HepG2 (cell line): ENCODE measurements around the gene TCTA. TPM values are rescaled to one million over a fixed set of nuclear protein-coding genes. Genes with fewer than 3 reads are reported as not detected.

ENCODE experiments used
- ATRX ChIP-seq: sonication (generic); formaldehyde crosslinking; IDR thresholded peaks from 2 replicates; pipeline ENCODE4 v1.4.0; 2020; ENCODE audit warnings: missing genetic modification reagents, borderline replicate concordance
- CREM ChIP-seq, 2 experiments: sonication (generic) in 1 of 2; formaldehyde crosslinking in 1 of 2; IDR thresholded peaks; 2 replicates each; pipeline versions ENCODE4 v1.4.0 to v1.6.1; 2016 to 2020; ENCODE audit warnings: antibody characterized with exemption in 1 of 2, mild to moderate bottlenecking in 1 of 2, missing genetic modification reagents in 1 of 2
- EEA1 ChIP-seq: sonication (generic); formaldehyde crosslinking; IDR thresholded peaks from 2 replicates; pipeline ENCODE4 v1.5.1; 2020; ENCODE audit warnings: mild to moderate bottlenecking, missing genetic modification reagents, borderline replicate concordance
- EED ChIP-seq: sonication (generic); formaldehyde crosslinking; IDR thresholded peaks from 2 replicates; pipeline ENCODE4 v1.5.0; 2020; ENCODE audit warnings: mild to moderate bottlenecking, missing genetic modification reagents
- GFI1 ChIP-seq: sonication (generic); formaldehyde crosslinking; IDR thresholded peaks from 2 replicates; pipeline ENCODE4 v1.5.0; 2020; ENCODE audit warnings: missing genetic modification reagents, mild to moderate bottlenecking, borderline replicate concordance
- HMG20B ChIP-seq: conservative IDR thresholded peaks from 2 replicates; pipeline ENCODE4 v1.6.1; 2016; ENCODE audit warnings: missing genetic modification reagents, missing compliant biosample characterization
- LBX2 ChIP-seq: sonication (generic); formaldehyde crosslinking; IDR thresholded peaks from 2 replicates; pipeline ENCODE4 v1.5.0; 2020; ENCODE audit warnings: missing genetic modification reagents, mild to moderate bottlenecking, borderline replicate concordance
- MBNL3 ChIP-seq: fragments of 250-450 bp; sonication (Bioruptor Pico); conservative IDR thresholded peaks from 2 replicates; pipeline ENCODE4 v1.8.0; 2022; ENCODE audit warnings: mild to moderate bottlenecking, inconsistent platforms
- PHF8 ChIP-seq: sonication (generic); formaldehyde crosslinking; IDR thresholded peaks from 2 replicates; pipeline ENCODE4 v1.5.0; 2020; ENCODE audit warnings: missing genetic modification reagents
- TAF1 ChIP-seq: sonication (generic); formaldehyde crosslinking; IDR thresholded peaks from 2 replicates; pipeline ENCODE4 v1.4.0; 2020; ENCODE audit warnings: missing genetic modification reagents
- THAP9 ChIP-seq: sonication (generic); formaldehyde crosslinking; IDR thresholded peaks from 2 replicates; pipeline ENCODE4; 2020; ENCODE audit warnings: missing genetic modification reagents, mild to moderate bottlenecking, borderline replicate concordance
- THYN1 ChIP-seq: sonication (generic); formaldehyde crosslinking; IDR thresholded peaks from 2 replicates; pipeline ENCODE4 v1.8.1; 2023; ENCODE audit warnings: low read depth, mild to moderate bottlenecking, moderate library complexity, missing genetic modification reagents, borderline replicate concordance
- WIZ ChIP-seq: sonication (generic); formaldehyde crosslinking; IDR thresholded peaks from 2 replicates; pipeline ENCODE4 v1.5.1; 2020; ENCODE audit warnings: mild to moderate bottlenecking, missing genetic modification reagents
- ZNF10 ChIP-seq: sonication (generic); formaldehyde crosslinking; IDR thresholded peaks from 2 replicates; pipeline ENCODE4 v1.4.0; 2020; ENCODE audit warnings: mild to moderate bottlenecking, low read depth, missing genetic modification reagents, borderline replicate concordance
- ZNF546 ChIP-seq: sonication (generic); formaldehyde crosslinking; conservative IDR thresholded peaks from 2 replicates; pipeline ENCODE4 v1.8.1; 2023; ENCODE audit warnings: mild to moderate bottlenecking, missing genetic modification reagents
- ZNF567 ChIP-seq: sonication (generic); formaldehyde crosslinking; IDR thresholded peaks from 2 replicates; pipeline ENCODE4 v1.8.1; 2023; ENCODE audit warnings: mild to moderate bottlenecking, missing genetic modification reagents, borderline replicate concordance
- ZNF761 ChIP-seq: sonication (generic); formaldehyde crosslinking; conservative IDR thresholded peaks from 2 replicates; pipeline ENCODE4 v1.4.0; 2020; ENCODE audit warnings: mild to moderate bottlenecking, missing genetic modification reagents
- ZNF839 ChIP-seq: sonication (generic); formaldehyde crosslinking; IDR thresholded peaks from 2 replicates; pipeline ENCODE4 v1.4.0; 2020; ENCODE audit warnings: missing genetic modification reagents, mild to moderate bottlenecking, borderline replicate concordance
- ZNF879 ChIP-seq: sonication (generic); formaldehyde crosslinking; IDR thresholded peaks from 2 replicates; pipeline ENCODE4 v1.8.1; 2023; ENCODE audit warnings: missing genetic modification reagents
- polyA plus RNA-seq, 8 experiments: library from polyadenylated mRNA; depleted of rRNA in 3 of 8; stranded (reverse) in 7 of 8; unstranded in 1 of 8; fragments of >200 nt; fragmentation: Illumina TruSeq in 4 of 8; extraction: Trizol in 4 of 8; gene quantifications; 2 replicates each; pipeline versions ENCODE4 v1.2.1 to v1.2.3, GENCODE V29; 2011 to 2016; ENCODE audit warnings: low read depth in 4 of 8, missing spikeins in 1 of 8, mixed read lengths in 1 of 8; ENCODE audit not compliant: insufficient read depth in 1 of 8
- total RNA-seq, 5 experiments: library from RNA; depleted of rRNA; stranded (reverse); fragments of >200 nt; fragmentation: Illumina TruSeq; extraction: Trizol; gene quantifications; 2 replicates each; pipeline ENCODE4 v1.2.3, GENCODE V29; 2016; ENCODE audit warnings: low read depth in 1 of 5
- TF ChIP-seq, protein P1 (sequence below): sonication (generic); formaldehyde crosslinking; IDR thresholded peaks from 2 replicates; pipeline ENCODE4 v1.9.0; 2021; ENCODE audit warnings: mild to moderate bottlenecking, missing genetic modification reagents

The TCTA gene
- total and polyA plus RNA-seq, 2 of the 13 experiments (the other 11 are each of a cell fraction or from before 2014, with no cell fraction given): 8.3 to 13.2 TPM

- TF ChIP-seq GFI1 (CRISPR knock-in tag) (0 out of 2 replicates have a peak, but pooled peaks have one; percentile 38), THAP9 (CRISPR knock-in tag) (peak; percentile 75; the same call in 1 of the 2 replicates), ZNF567 (CRISPR knock-in tag) (0 out of 2 replicates have a peak, but pooled peaks have one; percentile 35), ZNF10 (CRISPR knock-in tag) (no peak), ZNF839 (CRISPR knock-in tag) (peak; percentile 37; the same call in 1 of the 2 replicates), ATRX (CRISPR knock-in tag) (no peak), HMG20B (no peak), PHF8 (CRISPR knock-in tag) (peak; percentile 91), ZNF761 (CRISPR knock-in tag) (no peak), THYN1 (CRISPR knock-in tag) (0 out of 2 replicates have a peak, but pooled peaks have one; percentile 67), LBX2 (CRISPR knock-in tag) (0 out of 2 replicates have a peak, but pooled peaks have one; percentile 70), EED (peak; percentile 69; the same call in 1 of the 2 replicates), CREM (IDR thresholded peaks at IDR 0.05) (peak; percentile 57), CREM (CRISPR knock-in tag; IDR thresholded peaks at IDR 0.05) (no peak), ZNF546 (no peak), WIZ (no peak), ZNF879 (no peak), EEA1 (no peak), MBNL3 (no peak), TAF1 (CRISPR knock-in tag) (peak; percentile 89)
- TF ChIP-seq, protein P1, sequence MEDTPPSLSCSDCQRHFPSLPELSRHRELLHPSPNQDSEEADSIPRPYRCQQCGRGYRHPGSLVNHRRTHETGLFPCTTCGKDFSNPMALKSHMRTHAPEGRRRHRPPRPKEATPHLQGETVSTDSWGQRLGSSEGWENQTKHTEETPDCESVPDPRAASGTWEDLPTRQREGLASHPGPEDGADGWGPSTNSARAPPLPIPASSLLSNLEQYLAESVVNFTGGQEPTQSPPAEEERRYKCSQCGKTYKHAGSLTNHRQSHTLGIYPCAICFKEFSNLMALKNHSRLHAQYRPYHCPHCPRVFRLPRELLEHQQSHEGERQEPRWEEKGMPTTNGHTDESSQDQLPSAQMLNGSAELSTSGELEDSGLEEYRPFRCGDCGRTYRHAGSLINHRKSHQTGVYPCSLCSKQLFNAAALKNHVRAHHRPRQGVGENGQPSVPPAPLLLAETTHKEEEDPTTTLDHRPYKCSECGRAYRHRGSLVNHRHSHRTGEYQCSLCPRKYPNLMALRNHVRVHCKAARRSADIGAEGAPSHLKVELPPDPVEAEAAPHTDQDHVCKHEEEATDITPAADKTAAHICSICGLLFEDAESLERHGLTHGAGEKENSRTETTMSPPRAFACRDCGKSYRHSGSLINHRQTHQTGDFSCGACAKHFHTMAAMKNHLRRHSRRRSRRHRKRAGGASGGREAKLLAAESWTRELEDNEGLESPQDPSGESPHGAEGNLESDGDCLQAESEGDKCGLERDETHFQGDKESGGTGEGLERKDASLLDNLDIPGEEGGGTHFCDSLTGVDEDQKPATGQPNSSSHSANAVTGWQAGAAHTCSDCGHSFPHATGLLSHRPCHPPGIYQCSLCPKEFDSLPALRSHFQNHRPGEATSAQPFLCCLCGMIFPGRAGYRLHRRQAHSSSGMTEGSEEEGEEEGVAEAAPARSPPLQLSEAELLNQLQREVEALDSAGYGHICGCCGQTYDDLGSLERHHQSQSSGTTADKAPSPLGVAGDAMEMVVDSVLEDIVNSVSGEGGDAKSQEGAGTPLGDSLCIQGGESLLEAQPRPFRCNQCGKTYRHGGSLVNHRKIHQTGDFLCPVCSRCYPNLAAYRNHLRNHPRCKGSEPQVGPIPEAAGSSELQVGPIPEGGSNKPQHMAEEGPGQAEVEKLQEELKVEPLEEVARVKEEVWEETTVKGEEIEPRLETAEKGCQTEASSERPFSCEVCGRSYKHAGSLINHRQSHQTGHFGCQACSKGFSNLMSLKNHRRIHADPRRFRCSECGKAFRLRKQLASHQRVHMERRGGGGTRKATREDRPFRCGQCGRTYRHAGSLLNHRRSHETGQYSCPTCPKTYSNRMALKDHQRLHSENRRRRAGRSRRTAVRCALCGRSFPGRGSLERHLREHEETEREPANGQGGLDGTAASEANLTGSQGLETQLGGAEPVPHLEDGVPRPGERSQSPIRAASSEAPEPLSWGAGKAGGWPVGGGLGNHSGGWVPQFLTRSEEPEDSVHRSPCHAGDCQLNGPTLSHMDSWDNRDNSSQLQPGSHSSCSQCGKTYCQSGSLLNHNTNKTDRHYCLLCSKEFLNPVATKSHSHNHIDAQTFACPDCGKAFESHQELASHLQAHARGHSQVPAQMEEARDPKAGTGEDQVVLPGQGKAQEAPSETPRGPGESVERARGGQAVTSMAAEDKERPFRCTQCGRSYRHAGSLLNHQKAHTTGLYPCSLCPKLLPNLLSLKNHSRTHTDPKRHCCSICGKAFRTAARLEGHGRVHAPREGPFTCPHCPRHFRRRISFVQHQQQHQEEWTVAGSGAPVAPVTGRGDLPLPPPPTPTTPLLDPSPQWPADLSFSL: no peak
These were observed at the start of gene TCTA, which contains the start of gene RHOA (continued) for GRCh38 chr3:49411968-49412631.
